Gastroesophageal sphincter (tissue), 4 donors: Measurements from ENCODE around the gene NGB. TPM values are rescaled to one million over a fixed set of nuclear protein-coding genes. Genes with fewer than 3 reads are reported as not detected.

Source experiments
- ATAC-seq: fragments of 150-250 bp; one replicate; pipeline ENCODE4 v1.9.1; 2016; ENCODE audit warnings: mild to moderate bottlenecking, moderate library complexity
- H3K27ac ChIP-seq, 4 donors: fragments of 200-600 bp; sonication (generic) in 3 of 4; 1 replicate in 3 of 4; 2 replicates in 1 of 4; pipeline ENCODE4 v1.5.1; 2016 to 2019
- H3K27me3 ChIP-seq: fragments of 200-600 bp; sonication (generic); one replicate; pipeline ENCODE4 v1.5.1; 2019
- H3K36me3 ChIP-seq, 2 donors: fragments of 200-600 bp; sonication (generic); one replicate each; pipeline ENCODE4 v1.5.1; 2019; ENCODE audit warnings: control low read depth in 1 of 2
- H3K4me1 ChIP-seq, 3 donors: fragments of 200-600 bp; sonication (generic); 1 replicate in 2 of 3; 2 replicates in 1 of 3; pipeline ENCODE4 v1.5.1; 2016 to 2019; ENCODE audit warnings: control low read depth in 2 of 3
- H3K4me3 ChIP-seq, 2 donors: fragments of 200-600 bp; sonication (generic); one replicate each; pipeline ENCODE4 v1.5.1; 2019; ENCODE audit warnings: mild to moderate bottlenecking in 1 of 2, moderate library complexity in 1 of 2
- H3K9me3 ChIP-seq, 3 donors: fragments of 200-600 bp; sonication (generic); one replicate each; pipeline ENCODE4 v1.5.1; 2017 to 2019; ENCODE audit warnings: control low read depth in 2 of 3
- EP300 ChIP-seq: sonication (generic); formaldehyde crosslinking; IDR thresholded peaks from one replicate; pipeline ENCODE4 v1.6.1; 2017; ENCODE audit warnings: antibody characterized with exemption, mild to moderate bottlenecking
- POLR2A ChIP-seq, 2 donors: fragments of 450-650 bp; IDR thresholded peaks; one replicate each; pipeline ENCODE4 v1.6.1; 2017; ENCODE audit warnings: antibody characterized with exemption in 2 of 2, mild to moderate bottlenecking in 2 of 2, moderate library complexity in 1 of 2
- POLR2AphosphoS5 ChIP-seq: sonication (generic); formaldehyde crosslinking; IDR thresholded peaks from one replicate; pipeline ENCODE4 v1.6.1; 2017; ENCODE audit warnings: antibody characterized with exemption
- WGBS, 2 donors: methylation state at CpG; one replicate each; pipeline ENCODE4 v1.1.5; 2018; ENCODE audit warnings: low coverage in 1 of 2; 5-methylcytosine and 5-hydroxymethylcytosine counted together
- total RNA-seq, 4 donors: library from RNA; depleted of rRNA; stranded (reverse); fragments of >200 nt; gene quantifications; one replicate each; pipeline ENCODE4 v1.1.0, GENCODE V29; 2016
- TF ChIP-seq, protein P1 (sequence below), 4 experiments: fragments of 200-600 bp in 2 of 4; fragments of 450-650 bp in 2 of 4; sonication (generic) in 1 of 4; IDR thresholded peaks; one replicate each; pipeline ENCODE4 v1.5.1; 2017 to 2019; ENCODE audit warnings: antibody characterized with exemption in 4 of 4, mild to moderate bottlenecking in 2 of 4, moderate library complexity in 2 of 4

NGB gene
- total RNA-seq, 4 donors from 2014 or later = 0.27 to 2.0 (median 1.2) TPM; not detected in 1

GRCh38 chr14:77296155-77296554 is 25.1 kb upstream of the NGB start:
- WGBS, 2 donors = 70 to 76% methylated on average over 3 to 10 of the region's 13 CpGs
- no peaks in the 10 kb centered on the region for H3K27me3 ChIP-seq
- no peak overlapping the region for H3K27ac ChIP-seq
- no peaks in the 10 kb centered on the region for H3K9me3 ChIP-seq
- ATAC-seq = no peak
- H3K4me3 ChIP-seq = no peak overlapping the region
- TF ChIP-seq POLR2A (IDR thresholded peaks at IDR 0.05) (no peak), EP300 (no peak), POLR2AphosphoS5 (no peak)
- TF ChIP-seq, protein P1, sequence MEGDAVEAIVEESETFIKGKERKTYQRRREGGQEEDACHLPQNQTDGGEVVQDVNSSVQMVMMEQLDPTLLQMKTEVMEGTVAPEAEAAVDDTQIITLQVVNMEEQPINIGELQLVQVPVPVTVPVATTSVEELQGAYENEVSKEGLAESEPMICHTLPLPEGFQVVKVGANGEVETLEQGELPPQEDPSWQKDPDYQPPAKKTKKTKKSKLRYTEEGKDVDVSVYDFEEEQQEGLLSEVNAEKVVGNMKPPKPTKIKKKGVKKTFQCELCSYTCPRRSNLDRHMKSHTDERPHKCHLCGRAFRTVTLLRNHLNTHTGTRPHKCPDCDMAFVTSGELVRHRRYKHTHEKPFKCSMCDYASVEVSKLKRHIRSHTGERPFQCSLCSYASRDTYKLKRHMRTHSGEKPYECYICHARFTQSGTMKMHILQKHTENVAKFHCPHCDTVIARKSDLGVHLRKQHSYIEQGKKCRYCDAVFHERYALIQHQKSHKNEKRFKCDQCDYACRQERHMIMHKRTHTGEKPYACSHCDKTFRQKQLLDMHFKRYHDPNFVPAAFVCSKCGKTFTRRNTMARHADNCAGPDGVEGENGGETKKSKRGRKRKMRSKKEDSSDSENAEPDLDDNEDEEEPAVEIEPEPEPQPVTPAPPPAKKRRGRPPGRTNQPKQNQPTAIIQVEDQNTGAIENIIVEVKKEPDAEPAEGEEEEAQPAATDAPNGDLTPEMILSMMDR (IDR thresholded peaks at IDR 0.05) = no peak
- H3K36me3 ChIP-seq = peaks cover 0 to 95% of the 10 kb centered on the region in 2 donors
- H3K4me1 ChIP-seq = peaks cover 0 to under 1% (median 0%) of the 10 kb centered on the region in 3 donors

DNA sequence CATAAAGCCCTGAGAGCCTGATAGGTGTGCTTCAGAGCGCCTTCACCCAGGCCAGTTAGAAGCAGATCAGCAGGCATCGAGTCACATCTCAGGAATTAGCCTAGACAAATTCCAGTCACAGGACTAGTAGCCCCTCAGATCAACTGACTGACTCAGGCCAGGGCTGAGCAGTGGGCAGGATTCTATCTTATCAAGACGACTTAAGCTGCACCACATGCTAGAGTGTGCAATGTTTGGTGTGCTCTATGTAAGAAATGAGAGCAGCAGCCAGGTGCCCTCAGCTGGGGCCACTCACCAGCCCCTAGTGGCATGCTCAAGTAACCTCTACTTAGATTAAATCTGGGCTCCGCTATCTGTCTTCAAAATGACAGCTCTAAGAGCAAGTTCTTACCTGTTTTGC is 19.7 kb upstream of the NGB start:
- peaks cover 4 to 97% of the 10 kb centered on the region in 2 donors for H3K36me3 ChIP-seq
- H3K4me3 ChIP-seq = no peak overlapping the region
- TF ChIP-seq, protein P1 (IDR thresholded peaks at IDR 0.05) = no peak
- 80 to 100% methylated on average over 1 to 2 of the region's 4 CpGs for WGBS, 2 donors
- H3K27ac ChIP-seq = no peak overlapping the region
- no peaks in the 10 kb centered on the region for H3K4me1 ChIP-seq
- ATAC-seq = no peak
- H3K27me3 ChIP-seq = no peaks in the 10 kb centered on the region
- H3K9me3 ChIP-seq = no peaks in the 10 kb centered on the region

- H3K36me3 ChIP-seq = peaks cover 4 to 100% of the 10 kb centered on the region in 2 donors
- ATAC-seq = no peak
- 86 to 94% methylated on average over 4 to 5 of the region's 5 CpGs for WGBS, 2 donors
- H3K4me1 ChIP-seq = no peaks in the 10 kb centered on the region
- no peaks in the 10 kb centered on the region for H3K9me3 ChIP-seq
- no peak overlapping the region for H3K27ac ChIP-seq
- H3K4me3 ChIP-seq = no peak overlapping the region
- no peaks in the 10 kb centered on the region for H3K27me3 ChIP-seq
- no peak for TF ChIP-seq EP300
- no peak for TF ChIP-seq POLR2AphosphoS5
- TF ChIP-seq, protein P1 (IDR thresholded peaks at IDR 0.05) = no peak
- no peak for TF ChIP-seq POLR2A (IDR thresholded peaks at IDR 0.05)
Measured at GRCh38 chr14:77286576-77286975, 15.6 kb upstream of the NGB start.

DNA sequence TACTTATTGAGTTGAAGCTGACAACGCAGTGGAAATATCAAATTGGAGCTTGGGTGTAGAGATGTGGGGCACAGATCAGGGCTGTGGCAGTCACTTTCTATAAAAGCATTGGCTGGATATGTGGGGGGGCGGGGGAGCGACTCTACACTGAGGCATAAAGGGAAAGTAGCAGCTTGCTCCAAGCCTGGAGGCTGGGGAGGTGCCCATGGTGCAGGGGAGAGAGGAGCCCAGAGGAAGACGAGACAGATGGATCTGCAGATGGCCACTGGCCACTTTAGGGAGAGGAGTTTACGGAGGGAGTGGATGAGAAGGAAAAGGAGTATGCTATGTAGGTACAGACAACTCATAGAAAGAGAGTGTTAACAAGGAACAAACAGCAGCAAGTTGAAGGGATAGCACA is 13.5 kb upstream of the NGB start:
- TF ChIP-seq, protein P1 (IDR thresholded peaks at IDR 0.05) = no peak
- no peak for TF ChIP-seq EP300
- no peak for TF ChIP-seq POLR2A (IDR thresholded peaks at IDR 0.05)
- TF ChIP-seq POLR2AphosphoS5 = no peak
- ATAC-seq = no peak
- Histone ChIP-seq H3K27me3 (no peaks in the 10 kb centered on the region), H3K9me3 (no peaks in the 10 kb centered on the region), H3K36me3 (peaks cover 4 to 97% of the 10 kb centered on the region in 2 donors), H3K4me1 (no peaks in the 10 kb centered on the region), H3K4me3 (no peak overlapping the region), H3K27ac (no peak overlapping the region)
- WGBS, 2 donors = 89 to 100% methylated on average over 5 of the region's 5 CpGs

- TF ChIP-seq POLR2AphosphoS5 = no peak
- no peak for TF ChIP-seq EP300
- TF ChIP-seq, protein P1 (IDR thresholded peaks at IDR 0.05) = no peak
- no peak for TF ChIP-seq POLR2A (IDR thresholded peaks at IDR 0.05)
- Histone ChIP-seq H3K36me3 (peaks cover 4 to 97% of the 10 kb centered on the region in 2 donors), H3K4me3 (no peak overlapping the region), H3K4me1 (no peaks in the 10 kb centered on the region), H3K27me3 (no peaks in the 10 kb centered on the region), H3K27ac (no peak overlapping the region), H3K9me3 (no peaks in the 10 kb centered on the region)
- 45 to 100% methylated on average over 1 to 2 of the region's 4 CpGs for WGBS, 2 donors
- ATAC-seq = no peak
Measured at GRCh38 chr14:77284066-77284465, 13.1 kb upstream of the NGB start.
